Caco-2 (cell line): ENCODE results near the gene PLPP1. TPM values are rescaled to one million over a fixed set of nuclear protein-coding genes. Genes with fewer than 3 reads are reported as not detected.

ENCODE experiments used
- BruUV-seq: library from RNA; stranded (reverse); fragments of 400-500 nt; replicated peaks from 2 replicates; lab custom pipeline; 2021; lab: Mats Ljungman, UMichigan
- CTCF ChIA-PET: fragments of 300-600 bp; sonication (Branson Sonifier 250); formaldehyde crosslinking; loops from one replicate; lab custom pipeline; 2022; ENCODE audit warnings: antibody characterized with exemption; lab: Charles Lee
- POLR2A ChIA-PET: fragments of 300-600 bp; sonication (Branson Sonifier 250); formaldehyde crosslinking; loops from one replicate; lab custom pipeline; 2022; ENCODE audit warnings: antibody characterized with exemption; lab: Charles Lee
- DNase-seq, 2 experiments: peaks; one replicate each; pipeline versions ENCODE4 v3.0.0 to v3.0.0-alpha.2; 2020 to 2022
- H3K27me3 ChIP-seq: replicated peaks from 2 replicates; pipeline ENCODE4 v1.6.0; 2011; ENCODE audit warnings: low read length; ENCODE audit not compliant: control insufficient read depth, insufficient read depth
- H3K36me3 ChIP-seq: 2 replicates; pipeline ENCODE4 v1.5.1; 2011; ENCODE audit warnings: low read length; ENCODE audit not compliant: control insufficient read depth, insufficient read depth
- H3K4me1 ChIP-seq: fragments of 250-450 bp; sonication (Bioruptor Pico); 2 replicates; pipeline ENCODE4 v1.5.1; 2020; ENCODE audit warnings: mild to moderate bottlenecking
- H3K4me3 ChIP-seq: 2 replicates; pipeline ENCODE4 v1.5.1; 2011; ENCODE audit warnings: low read depth, mild to moderate bottlenecking, control low read depth, low read length
- H3K9me3 ChIP-seq: fragments of 250-450 bp; sonication (Bioruptor Pico); 2 replicates; pipeline ENCODE4 v1.5.1; 2020; ENCODE audit warnings: mild to moderate bottlenecking, moderate library complexity
- H3K27ac Mint-ChIP-seq: one replicate; pipeline ENCODE4 v1.8.0; 2022; ENCODE audit warnings: mixed read lengths; ENCODE audit not compliant: unreplicated experiment
- H3K27me3 Mint-ChIP-seq: one replicate; pipeline ENCODE4 v1.8.0; 2022; ENCODE audit warnings: mixed read lengths; ENCODE audit not compliant: insufficient read depth, unreplicated experiment
- H3K36me3 Mint-ChIP-seq: one replicate; pipeline ENCODE4 v1.8.0; 2022; ENCODE audit warnings: mild to moderate bottlenecking, mixed read lengths; ENCODE audit not compliant: insufficient read depth, unreplicated experiment
- H3K4me1 Mint-ChIP-seq: one replicate; pipeline ENCODE4 v1.8.0; 2022; ENCODE audit warnings: low read depth, mixed read lengths; ENCODE audit not compliant: unreplicated experiment
- H3K4me3 Mint-ChIP-seq: one replicate; pipeline ENCODE4 v1.8.0; 2022; ENCODE audit warnings: mild to moderate bottlenecking, moderate library complexity, mixed read lengths; ENCODE audit not compliant: unreplicated experiment
- H3K9me3 Mint-ChIP-seq: one replicate; pipeline ENCODE4 v1.8.0; 2022; ENCODE audit warnings: mixed read lengths; ENCODE audit not compliant: unreplicated experiment
- intact Hi-C: fragments of 100-400 bp; cut with micrococcal nuclease; formaldehyde crosslinking; loops from one replicate; pipeline ENCODE4 v1.10.0; 2022; ENCODE audit not compliant: unreplicated experiment
- total RNA-seq: library from RNA; stranded (reverse); gene quantifications from 2 replicates; pipeline ENCODE4 v1.2.3, GENCODE V29; 2022
- TF ChIP-seq, protein P1 (sequence below), 2 experiments: fragments of 200-600 bp in 1 of 2; IDR thresholded peaks; 1 replicate in 1 of 2; 2 replicates in 1 of 2; pipeline versions ENCODE4 v1.5.1 to v1.8.0; 2011 to 2022; ENCODE audit warnings: antibody characterized with exemption in 1 of 2, control low read depth in 1 of 2, inconsistent platforms in 1 of 2, low read depth in 1 of 2, low read length in 1 of 2, mild to moderate bottlenecking in 1 of 2, moderate library complexity in 1 of 2; ENCODE audit not compliant: insufficient read depth in 1 of 2, severe bottlenecking in 1 of 2, unreplicated experiment in 1 of 2

The PLPP1 gene
- total RNA-seq, 1 experiment from 2014 or later: 49.4 TPM

DNA sequence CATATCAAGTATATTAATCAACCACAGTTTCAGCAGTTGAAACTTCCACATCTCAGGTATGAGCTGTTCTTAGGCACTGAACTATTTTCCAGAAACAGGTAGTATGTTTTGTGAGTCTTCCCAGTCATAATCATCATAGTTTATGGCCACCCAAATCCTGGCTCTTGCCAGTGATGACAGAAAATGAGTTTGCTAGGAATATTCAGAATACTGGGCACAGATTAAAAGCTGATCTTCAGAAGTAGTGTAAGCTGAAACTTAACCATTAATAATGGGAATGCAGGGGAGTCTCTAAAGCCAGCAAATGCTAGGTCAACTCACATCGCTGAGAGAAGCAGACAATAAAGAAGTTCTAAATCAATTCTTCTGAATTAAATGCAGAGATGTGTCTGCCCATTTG, 64.5 kb downstream of the PLPP1 start:
- Histone ChIP-seq H3K4me3 (no peak overlapping the region), H3K9me3 (no peaks in the 10 kb centered on the region), H3K4me1 (no peaks in the 10 kb centered on the region; the same call in 1 of the 2 replicates), H3K27me3 (no peaks in the 10 kb centered on the region), H3K36me3 (peaks cover 2% of the 10 kb centered on the region; the same call in 1 of the 2 replicates)
- Mint-ChIP-seq H3K4me3 (no peak overlapping the region), H3K27ac (no peak overlapping the region), H3K4me1 (peaks cover 34% of the 10 kb centered on the region), H3K27me3 (no peaks in the 10 kb centered on the region), H3K9me3 (no peaks in the 10 kb centered on the region), H3K36me3 (peaks cover 12% of the 10 kb centered on the region)
- intact Hi-C loops: no loop called here
- POLR2A ChIA-PET: no interaction called here
- BruUV-seq: no TSS peak
- CTCF ChIA-PET: no interaction called here
- DNase-seq: no peak
- TF ChIP-seq, protein P1, sequence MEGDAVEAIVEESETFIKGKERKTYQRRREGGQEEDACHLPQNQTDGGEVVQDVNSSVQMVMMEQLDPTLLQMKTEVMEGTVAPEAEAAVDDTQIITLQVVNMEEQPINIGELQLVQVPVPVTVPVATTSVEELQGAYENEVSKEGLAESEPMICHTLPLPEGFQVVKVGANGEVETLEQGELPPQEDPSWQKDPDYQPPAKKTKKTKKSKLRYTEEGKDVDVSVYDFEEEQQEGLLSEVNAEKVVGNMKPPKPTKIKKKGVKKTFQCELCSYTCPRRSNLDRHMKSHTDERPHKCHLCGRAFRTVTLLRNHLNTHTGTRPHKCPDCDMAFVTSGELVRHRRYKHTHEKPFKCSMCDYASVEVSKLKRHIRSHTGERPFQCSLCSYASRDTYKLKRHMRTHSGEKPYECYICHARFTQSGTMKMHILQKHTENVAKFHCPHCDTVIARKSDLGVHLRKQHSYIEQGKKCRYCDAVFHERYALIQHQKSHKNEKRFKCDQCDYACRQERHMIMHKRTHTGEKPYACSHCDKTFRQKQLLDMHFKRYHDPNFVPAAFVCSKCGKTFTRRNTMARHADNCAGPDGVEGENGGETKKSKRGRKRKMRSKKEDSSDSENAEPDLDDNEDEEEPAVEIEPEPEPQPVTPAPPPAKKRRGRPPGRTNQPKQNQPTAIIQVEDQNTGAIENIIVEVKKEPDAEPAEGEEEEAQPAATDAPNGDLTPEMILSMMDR (IDR thresholded peaks at IDR 0.05; ENCODE audit: insufficient read depth in 1 of 2, low read depth in 1 of 2, low read length in 1 of 2, severe bottlenecking in 1 of 2, unreplicated experiment in 1 of 2): no peak

DNA sequence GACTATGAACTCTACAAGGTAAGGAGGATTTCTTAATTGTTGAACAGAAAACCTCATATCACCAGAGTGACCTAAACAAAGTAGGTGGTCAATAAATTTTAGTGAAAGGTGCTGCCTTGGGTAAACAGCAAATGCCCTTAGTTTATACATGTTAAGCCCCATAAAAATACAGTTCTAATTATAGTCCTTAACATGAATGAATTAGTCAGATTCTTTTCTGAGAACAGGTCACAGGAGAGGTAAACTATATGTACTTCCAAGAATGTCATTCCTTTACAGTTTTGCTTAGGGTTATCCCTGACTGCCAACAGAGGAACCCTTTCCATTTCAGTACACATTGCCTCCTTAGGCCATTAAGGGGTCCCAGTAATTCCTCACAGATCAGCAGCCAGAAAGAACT, 64.9 kb downstream of the PLPP1 start:
- no TSS peak for BruUV-seq
- intact Hi-C loops: no loop called here

DNA sequence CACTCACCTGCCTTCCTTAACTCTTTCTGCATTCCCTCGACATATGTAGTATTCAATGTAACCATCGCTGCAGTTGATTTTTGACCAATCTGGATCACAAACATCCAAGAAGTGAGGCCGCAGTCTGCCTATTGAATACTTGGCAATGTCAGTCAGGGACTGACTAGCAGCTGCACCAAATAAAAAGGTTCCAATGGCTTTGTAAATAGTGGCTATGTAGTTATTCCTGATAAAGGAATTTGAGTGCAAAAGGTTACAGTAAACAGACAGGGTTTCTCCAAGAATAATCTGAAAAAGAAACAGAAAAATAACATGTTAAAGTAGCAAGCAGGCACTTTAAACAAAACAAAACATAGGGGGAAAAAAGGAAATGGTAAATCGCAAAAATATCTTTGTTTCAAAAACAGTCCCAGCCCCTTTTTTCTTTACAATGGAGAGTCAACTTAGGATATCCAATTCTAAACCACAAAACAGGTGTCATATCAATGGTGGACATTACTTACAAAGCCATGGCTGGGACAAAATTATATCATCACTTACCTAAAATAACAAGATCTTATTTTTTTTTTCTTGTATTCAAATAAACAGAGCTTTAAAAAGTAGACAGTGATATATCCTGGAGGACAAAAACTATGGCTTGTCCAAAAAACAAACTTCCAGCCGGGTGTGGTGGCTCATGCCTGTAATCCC, 66.8 kb downstream of the PLPP1 start:
- no peak overlapping the region for H3K4me3 Mint-ChIP-seq
- CTCF ChIA-PET: no interaction called here

More for the DNA sequence above, 64.9 kb downstream of the PLPP1 start:
- ChIA-PET POLR2A (no interaction called here), CTCF (no interaction called here)
- Mint-ChIP-seq H3K27me3 (no peaks in the 10 kb centered on the region), H3K36me3 (peaks cover 15% of the 10 kb centered on the region), H3K4me1 (peaks cover 34% of the 10 kb centered on the region), H3K27ac (no peak overlapping the region), H3K4me3 (no peak overlapping the region), H3K9me3 (no peaks in the 10 kb centered on the region)
- Histone ChIP-seq H3K36me3 (peaks cover 2% of the 10 kb centered on the region; the same call in 1 of the 2 replicates), H3K4me3 (no peak overlapping the region), H3K27me3 (no peaks in the 10 kb centered on the region), H3K4me1 (no peaks in the 10 kb centered on the region; the same call in 1 of the 2 replicates), H3K9me3 (no peaks in the 10 kb centered on the region)
- DNase-seq: no peak
- TF ChIP-seq, protein P1 (IDR thresholded peaks at IDR 0.05; ENCODE audit: insufficient read depth in 1 of 2, low read depth in 1 of 2, low read length in 1 of 2, severe bottlenecking in 1 of 2, unreplicated experiment in 1 of 2): no peak

More for the DNA sequence above, 66.8 kb downstream of the PLPP1 start:
- peaks cover 26% of the 10 kb centered on the region for H3K36me3 Mint-ChIP-seq
- intact Hi-C loops: no loop called here
- no peaks in the 10 kb centered on the region; the same call in 1 of the 2 replicates for H3K4me1 ChIP-seq
- POLR2A ChIA-PET: no interaction called here
- no peak overlapping the region for H3K27ac Mint-ChIP-seq
- H3K9me3 Mint-ChIP-seq: no peaks in the 10 kb centered on the region
- no peaks in the 10 kb centered on the region for H3K27me3 ChIP-seq
- DNase-seq: no peak
- BruUV-seq: no TSS peak
- no peaks in the 10 kb centered on the region for H3K36me3 ChIP-seq
- H3K9me3 ChIP-seq: no peaks in the 10 kb centered on the region
- TF ChIP-seq, protein P1 (IDR thresholded peaks at IDR 0.05; ENCODE audit: insufficient read depth in 1 of 2, low read depth in 1 of 2, low read length in 1 of 2, severe bottlenecking in 1 of 2, unreplicated experiment in 1 of 2): no peak
- no peak overlapping the region for H3K4me3 ChIP-seq
- H3K27me3 Mint-ChIP-seq: no peaks in the 10 kb centered on the region
- H3K4me1 Mint-ChIP-seq: peaks cover 34% of the 10 kb centered on the region
